GF-D8 (cell line): Measurements from ENCODE around the gene MAP2K5.

ENCODE experiments used
- DNase-seq: peaks from one replicate; lab custom pipeline; 2025; lab: John Stamatoyannopoulos, UW

The MAP2K5 gene

DNA sequence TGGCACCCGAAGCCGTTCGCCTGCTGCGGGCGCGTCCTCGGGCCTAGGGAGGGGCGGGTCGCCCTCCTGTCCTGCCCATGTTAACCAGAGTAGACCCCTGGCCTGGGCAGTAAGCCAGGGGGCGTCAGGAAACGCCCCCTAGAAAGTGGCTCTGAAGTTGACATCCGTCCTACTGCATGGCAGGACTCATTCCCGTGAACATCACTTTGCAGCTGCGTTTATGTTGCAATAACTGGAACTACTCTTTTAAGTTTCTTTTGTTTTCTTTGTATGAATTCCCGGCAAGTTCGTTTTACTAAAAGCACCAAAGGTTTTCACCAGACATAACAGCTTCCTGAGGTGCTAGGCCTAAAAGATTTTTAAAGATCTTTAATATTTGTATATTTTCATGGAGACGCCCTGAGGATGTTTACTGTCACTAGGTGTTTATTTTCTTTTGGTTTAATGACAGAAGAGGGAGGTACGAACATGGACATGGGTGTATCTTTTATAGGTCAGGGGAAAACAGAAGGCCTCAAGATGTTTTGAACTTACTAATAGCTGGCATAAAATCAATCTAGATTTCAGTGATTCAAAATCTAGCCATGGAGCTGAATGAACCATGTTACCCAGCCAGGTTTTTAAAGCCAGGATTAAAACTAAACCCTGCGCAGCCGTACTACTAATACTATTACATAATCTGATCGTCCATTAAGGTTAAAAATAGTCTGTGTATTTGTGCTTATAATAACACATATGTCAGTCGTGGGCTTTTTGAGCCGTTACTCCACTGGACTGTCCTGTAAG is 20.5 kb upstream of the MAP2K5 start:
- DNase-seq = no peak

DNA sequence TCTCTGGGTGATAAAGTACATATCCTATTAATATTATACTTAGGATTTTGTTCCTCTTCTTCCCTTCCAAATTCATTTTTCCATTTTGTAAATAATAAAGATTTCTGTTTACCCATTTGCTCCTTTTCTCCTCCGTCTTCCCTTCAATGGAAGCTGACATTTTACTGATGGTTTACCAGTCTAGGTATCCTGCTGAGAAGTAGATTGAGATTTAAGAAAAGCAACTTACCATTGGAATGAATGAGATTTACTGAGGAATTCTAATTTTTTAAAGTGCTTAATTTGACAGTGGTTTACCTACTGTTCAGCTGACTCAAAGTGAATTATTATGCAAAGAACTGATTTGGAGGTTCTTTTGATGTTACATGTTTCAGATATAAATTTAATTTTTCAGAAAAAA is 19.2 kb upstream of the MAP2K5 start:
- DNase-seq = no peak

DNA sequence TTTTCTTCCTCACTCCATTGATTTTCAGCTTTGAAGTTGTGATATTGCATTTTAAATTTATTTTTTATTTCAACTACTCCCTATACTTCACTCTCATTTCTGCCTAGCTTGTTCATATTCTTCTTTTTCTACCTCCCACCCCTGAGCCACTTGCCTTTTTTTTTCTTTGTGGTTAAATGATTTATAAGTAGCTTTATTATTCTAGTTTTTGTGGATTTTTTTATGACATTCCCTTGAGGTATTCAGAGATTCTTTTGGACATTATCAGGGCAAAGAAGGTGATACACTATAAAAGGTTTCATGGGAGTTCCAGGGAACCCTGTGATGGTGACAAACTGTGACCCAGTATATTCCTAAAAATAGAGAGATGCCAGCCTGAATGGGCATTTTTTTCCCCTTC is 18.3 kb upstream of the MAP2K5 start:
- DNase-seq = no peak

DNA sequence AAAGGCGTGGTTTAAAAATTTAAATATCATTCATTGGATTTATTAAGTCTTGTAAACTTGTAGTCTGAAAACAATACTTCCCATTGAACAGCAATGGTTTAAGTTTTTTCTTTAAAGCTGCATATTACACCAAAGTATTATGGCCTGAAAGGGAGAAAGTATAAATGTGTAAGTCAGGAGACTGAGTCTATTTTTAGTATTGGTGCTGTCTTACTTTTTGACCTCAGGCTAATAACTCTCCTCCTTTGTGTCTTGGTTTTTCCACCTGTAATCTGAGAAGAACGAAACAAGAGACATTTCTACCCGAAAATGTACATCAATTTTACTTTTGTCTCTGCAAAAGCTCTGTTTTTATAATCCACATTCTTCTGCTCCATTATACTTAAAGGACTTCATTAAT is 14.0 kb upstream of the MAP2K5 start:
- no peak for DNase-seq

DNA sequence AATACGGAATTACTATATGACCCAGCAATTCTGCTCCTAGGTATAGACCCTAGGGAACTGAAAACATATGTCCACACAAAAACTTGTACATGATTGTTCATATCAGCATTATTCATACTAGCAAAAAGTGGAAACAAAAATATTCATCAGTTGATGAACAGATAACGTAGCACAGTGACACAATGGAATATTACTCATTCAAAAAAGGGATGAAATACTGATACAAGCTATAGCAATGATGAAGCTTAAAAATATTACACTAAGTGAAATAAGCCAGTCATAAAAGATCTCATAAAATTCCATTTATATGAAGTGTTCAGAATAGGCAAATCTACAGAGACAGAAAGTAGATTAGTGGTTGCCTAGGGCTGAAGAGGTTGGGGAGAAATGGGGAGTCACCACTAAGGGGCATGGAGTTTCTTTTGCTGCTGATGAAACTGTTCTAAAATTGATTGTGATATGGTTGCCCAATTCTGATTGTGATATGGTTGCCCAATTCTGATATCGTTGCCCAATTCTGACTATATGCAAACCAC is 11.1 kb upstream of the MAP2K5 start:
- DNase-seq = no peak

DNA sequence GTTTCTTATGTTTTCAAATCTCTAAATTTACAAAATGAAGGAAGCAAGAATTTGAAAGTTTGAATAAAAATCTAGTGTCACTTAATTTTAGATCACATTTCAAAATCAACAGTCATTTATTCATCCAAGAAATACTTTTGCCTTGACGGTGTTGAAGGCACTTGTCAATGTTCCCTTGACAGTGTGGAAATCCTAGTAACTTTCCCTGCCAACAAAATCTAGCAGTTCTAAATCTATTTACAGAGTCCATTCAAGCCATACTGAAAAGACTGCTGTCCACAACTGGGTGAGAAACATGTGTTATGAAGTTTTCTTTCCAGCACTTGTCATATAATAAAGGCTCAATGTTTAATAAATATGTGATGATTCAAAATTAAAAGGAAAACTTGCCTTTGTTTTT is 8.6 kb upstream of the MAP2K5 start:
- no peak for DNase-seq

DNA sequence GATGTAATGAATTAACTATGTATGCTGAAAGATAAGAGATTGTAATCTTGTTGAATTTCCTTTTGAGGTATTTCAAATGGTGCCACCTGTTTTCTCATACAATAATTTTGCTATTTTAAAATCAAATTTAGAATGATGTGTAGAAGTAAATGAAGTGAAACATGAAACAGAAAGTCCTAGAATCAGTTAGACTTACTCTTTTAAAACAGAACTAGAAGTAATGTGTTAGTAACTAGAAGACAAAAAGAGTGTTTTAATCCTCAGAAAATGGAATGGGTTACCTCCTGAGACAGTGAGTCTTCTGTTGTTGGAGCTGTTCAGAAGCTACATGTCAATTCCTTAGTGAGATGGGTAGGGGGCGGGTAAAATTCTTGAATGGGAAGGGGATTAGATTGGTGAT is 8.1 kb upstream of the MAP2K5 start:
- DNase-seq = no peak

DNA sequence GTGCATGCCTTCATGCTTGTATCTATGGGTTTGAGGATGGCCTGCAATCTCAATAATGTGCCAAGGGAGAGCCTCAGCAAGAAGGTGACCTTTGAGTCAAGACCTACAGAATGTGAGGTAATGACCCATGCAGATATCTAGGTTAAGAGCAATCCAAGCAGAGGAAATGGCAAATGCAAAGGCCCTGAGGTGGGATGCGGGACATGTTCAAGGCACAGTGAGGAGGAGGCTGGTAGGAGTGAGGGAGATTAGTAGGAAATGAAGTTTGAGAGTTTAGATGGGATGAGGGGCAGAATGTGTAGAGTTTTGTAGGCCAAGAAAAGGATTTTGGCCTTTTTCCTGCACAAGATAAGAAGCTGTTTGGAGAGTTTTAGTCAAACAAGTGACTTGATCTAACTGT is 4.7 kb upstream of the MAP2K5 start:
- no peak for DNase-seq

DNA sequence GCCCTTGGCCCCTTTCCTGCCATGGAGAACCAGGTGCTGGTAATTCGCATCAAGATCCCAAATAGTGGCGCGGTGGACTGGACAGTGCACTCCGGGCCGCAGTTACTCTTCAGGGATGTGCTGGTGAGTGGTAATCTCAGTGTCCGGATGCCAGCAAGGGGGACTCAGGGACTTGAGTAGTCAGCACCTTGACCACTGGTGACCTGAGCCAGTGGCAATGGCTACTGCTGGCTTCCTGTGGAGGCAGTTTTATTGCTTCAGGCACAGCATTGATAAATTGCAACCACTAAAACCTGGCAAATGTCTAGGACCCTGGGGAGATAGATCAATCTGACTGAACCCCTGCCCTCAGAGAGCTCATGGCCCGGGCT is 830 bp downstream of the MAP2K5 start:
- DNase-seq = no peak

DNA sequence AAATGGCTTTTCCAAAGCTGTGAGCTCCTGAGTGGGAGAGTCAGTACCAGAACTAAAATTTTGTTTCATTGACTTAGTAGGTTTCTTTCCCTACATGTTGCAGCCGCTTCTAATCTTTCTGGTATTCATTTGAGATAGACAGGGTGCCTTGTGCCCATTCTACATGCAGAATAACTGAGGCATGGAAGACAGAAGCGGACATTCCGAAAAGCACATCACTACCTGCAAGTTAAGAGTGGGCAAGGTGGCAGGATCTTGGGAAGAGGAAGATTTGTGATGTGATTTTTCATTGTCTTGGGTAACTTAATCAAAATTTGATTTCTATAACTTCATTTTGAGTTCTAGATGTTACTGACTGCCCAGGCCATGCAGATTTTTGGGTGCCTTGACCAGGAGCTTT is 2.0 kb downstream of the MAP2K5 start:
- DNase-seq = no peak

DNA sequence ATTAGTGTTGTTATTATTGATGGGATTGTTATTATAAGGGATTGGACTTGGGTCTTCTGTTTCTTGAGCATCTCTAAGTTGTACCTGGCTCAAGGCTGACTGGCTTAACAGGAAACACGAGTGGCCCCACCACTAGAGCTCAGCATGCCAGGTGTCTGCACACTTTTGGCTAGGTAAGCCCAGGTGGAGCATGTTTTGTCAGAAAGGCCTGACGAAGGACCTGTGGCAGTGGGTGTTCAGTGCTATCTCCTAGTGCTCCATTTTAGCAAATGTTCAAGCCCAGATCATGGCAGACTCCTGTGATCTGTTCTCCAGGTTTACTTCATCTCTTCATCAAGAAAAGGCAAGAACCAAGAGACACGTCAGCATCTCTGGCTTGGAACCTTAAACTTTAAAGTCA is 3.4 kb downstream of the MAP2K5 start:
- DNase-seq = no peak

DNA sequence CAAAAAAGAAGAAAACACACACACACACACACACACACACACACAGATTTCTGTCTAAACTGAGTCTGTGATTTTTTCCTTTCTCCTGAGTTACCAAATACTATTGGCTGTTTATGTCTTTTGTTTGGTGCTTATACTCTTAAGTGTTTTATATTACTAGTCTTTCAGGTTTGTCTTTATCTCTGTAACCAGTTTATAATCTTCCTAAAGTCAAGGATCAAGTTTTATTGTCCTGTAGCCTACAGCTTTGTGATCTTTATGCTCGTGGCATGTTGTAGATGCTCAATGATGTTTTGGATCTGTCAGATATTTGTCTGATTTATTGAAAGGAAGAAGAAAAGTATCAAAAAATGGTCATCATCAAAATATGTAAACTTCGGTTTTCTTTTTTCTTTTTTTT is 4.6 kb downstream of the MAP2K5 start:
- DNase-seq = no peak

DNA sequence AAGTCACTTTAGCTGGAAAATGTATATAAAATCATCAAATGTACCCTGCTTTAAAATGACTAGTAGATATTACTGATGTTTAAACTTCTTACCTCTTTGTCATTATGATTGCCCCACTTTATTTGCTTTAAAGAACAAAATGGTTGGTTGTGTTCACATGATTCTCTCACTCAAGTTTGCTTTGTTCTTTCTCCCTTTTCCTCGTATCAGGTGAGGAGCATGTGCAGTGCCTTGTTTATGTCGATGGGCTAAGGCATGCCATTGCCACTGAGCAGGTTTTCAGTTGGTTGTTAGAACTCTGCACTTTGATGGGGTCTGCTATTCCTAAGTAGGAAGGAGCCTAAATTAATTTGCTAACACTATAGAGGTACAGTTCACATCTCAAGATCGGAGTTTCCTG is 5.3 kb downstream of the MAP2K5 start:
- no peak for DNase-seq

DNA sequence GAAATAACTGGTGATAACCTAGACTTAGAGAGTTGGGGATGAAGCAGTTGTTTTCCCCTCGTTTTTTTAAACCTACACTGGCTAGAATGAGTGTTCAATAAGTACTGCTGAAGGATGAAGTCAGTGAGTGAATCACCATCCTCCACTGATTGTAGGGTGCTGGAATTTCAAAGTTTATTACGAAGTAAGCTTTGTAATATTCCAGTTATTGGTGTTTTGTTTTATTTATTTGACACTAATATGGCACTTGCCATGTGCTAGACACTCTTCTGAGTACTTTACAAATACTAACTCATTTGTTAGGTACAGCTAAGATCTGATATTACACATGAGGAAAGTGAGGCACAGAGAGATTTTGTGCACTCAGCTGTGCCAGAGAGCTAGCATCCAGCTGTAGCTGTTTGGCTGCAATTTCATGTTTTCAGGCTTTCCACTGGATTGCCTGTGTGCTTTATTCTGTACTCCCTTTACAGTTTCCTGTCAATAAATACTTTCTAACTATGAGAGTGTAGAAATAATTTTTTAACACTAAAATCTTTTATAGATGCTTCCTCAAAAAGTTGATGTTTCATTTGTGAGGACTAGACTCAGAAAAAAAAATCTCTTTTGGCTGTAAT is 5.8 kb downstream of the MAP2K5 start:
- no peak for DNase-seq

DNA sequence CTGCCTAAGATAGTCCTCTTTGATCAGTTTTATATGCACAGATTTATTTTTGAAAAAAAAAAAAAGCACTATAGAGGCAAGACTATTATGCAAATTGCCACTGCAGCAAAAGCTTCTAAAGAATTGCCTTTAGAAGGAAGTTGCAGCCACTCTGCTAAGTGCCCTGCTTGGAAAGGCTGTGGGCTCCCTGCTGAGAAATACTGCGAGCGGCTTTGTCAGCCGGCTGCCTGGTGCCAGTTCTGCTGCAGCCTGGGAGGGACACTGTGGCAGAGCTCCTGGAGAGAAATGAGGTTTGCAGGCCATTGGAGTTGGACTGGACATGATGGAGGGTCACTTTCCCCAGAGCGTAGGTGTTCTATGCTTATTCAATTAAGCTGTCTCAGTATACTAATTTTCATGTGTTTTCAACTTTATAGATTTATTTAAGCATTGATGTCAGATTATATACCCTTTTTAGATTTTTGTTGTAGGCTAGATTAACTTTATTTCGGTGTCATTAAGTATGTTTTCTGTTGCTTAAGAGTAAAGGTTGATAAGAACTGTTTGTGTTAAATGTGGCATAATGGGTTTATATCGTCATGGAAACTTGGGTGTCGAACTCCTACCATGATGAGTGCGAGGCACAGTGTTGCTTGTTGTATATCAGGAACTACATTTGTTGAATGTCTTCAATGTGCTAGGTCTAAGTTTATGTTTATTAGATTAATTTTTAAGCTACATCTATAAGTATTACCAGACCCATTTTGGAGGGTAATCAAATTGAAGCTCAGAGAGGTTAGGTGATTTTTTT is 6.6 kb downstream of the MAP2K5 start:
- no peak for DNase-seq

DNA sequence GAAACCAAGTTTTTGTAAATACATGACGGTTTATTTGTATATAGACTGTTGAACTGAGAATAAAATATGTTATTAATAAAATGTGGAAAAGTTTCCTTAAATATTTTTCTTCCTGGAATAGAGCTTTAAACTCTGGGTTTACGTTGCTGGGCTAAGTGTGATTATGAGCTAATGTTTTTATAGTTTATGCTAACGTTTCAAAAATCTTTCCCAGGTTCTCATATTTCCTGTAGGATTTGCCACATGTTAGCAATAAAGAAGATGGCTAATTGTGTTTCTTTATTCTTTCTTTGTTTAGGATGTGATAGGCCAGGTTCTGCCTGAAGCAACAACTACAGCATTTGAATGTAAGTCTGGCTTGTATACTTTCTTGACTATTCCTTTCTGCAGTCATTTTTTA is 7.2 kb downstream of the MAP2K5 start:
- no peak for DNase-seq

DNA sequence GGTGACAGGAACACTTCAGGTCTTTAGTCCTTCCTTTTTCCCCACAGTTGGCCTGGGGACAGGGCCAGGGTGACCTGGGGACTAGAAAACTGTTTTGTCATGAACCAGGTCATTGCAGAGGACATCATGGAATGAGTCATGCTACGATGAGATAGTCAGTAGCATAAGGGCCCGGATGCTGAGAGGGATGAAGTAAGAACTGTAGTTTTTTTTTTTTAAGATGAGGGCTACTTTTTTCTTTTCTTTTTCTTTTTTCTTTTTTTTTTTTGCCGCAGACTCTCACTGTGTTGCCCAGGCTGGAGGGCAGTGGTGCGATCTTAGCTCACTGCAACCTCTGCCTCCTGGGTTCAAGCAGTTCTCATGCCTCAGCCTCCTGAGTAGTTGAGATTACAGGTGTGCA is 8.0 kb downstream of the MAP2K5 start:
- no peak for DNase-seq

DNA sequence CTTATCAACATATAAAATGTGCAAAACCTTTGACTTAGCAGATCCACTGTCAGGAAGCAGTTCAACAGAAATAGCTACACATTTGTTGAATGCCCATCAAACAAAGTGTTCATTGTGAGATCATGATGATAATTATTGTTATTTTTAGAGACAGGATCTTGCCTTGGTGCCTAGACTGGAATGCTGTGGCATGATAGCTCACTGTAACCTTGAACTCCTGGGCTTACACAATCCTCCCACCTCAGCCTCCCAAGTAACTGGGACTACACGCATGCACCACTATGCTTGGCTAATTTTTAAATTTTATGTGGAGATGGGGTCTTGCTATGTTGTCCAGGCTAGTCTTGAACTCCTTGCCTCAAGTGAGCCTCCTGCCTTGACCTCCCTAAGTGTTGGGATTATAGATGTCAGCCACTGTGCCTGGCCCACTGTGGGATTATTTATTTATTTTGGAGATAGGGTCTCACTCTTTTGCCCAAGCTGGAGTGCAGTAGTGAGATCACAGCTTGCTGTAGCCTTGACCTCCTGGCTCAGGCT is 8.8 kb downstream of the MAP2K5 start:
- DNase-seq = no peak

DNA sequence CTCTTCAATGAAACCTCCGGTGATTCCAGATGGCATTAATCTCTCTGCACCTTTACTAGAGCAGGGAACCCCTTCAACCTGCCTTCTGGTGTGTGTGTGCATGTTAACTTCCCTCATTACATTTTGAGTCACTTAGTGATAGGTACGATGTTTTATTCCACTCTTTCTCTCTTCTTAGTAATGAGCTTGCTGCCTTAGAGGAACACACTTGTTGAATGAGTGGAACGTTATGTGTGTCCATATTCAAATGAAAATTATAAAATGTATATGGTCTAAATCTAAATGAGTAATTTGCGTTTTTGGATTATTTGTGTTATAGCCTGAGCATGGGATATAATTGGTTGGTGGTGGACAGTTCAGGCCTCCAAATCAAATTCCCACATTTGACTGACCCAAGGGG is 12.1 kb downstream of the MAP2K5 start:
- DNase-seq = no peak

DNA sequence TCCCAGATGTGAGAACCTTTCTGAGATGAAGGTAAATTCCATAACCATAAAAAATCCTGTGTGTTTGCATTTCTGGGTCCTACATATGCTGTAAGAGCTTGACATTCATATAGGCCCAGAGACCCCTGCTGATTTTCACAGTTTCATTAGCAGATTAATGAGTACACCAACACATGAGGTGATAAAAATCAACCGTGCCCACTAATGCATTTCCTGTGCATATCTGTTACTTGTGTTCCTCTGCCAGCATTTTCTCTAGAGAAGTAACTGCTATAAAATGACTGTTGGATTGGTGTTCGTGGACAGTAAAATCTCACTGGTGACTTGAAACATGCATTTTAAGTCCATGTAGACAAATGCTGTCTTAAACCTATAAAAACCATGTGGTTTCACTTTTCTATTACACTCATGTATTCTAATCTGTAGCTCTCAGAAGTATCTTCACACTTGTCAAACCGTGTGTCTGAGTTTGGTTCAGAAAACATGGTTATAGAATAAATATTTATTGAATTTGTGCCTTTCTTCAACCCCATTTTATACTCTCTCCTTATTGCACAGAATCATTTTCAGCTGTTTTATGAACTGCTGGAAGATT is 14.6 kb downstream of the MAP2K5 start:
- no peak for DNase-seq

DNA sequence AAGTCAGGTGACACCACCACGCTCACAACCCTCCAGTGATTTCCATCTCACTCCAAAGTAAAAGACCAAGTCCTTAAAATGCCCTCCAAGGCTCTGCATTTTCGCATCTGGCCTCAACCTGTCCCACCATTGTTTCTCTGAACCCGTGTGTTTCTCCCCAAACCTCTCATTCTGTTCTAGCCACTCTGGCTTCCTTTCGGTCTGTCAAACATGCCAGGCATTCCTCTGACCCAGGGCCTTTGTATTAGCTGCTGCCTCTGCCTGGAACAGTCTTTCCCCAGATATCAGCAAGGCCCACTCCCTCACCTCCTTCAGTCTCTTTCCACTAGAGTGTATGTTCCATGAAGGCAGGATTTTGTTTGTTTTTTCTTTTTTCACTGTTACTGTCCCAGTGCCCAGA is 16.0 kb downstream of the MAP2K5 start:
- DNase-seq = no peak

DNA sequence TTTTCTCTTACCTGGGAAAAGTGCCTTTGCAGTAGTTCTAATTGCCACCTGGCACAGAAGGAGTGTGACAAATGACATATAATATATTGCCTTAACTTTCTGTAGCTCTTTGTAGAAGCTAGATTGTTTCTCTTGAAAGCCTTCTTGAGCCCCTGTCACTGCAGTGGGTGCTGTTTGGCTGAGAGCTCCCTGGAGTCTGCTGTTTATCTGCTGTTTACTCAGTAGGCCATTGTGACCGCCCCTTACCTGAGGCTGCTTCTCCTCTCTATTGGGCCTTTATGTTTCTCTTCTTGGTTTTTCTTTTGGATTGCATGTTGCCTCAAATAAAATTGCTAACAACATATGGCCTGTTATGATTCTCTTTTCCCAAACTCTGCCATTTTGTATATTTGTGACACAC is 16.7 kb downstream of the MAP2K5 start:
- DNase-seq = no peak
